Stimulated activated naive CD8-positive, alpha-beta T cell treated with anti-CD3 and anti-CD28 coated beads, Interleukin-15, amount 100 ng/mL, for 72 hours (primary cell): ENCODE measurements around the gene SDK2.
"Not testable (repeated sequence)": the region's sequence is repeated elsewhere in the genome, so short reads cannot be mapped to it uniquely, and the experiment has no call there.

Source experiments
- ATAC-seq: fragments of 150-1000 bp; cut with Tn5 transposase; 2 replicates; pipeline ENCODE4 v1.10.0; 2021; ENCODE audit warnings: mild to moderate bottlenecking, moderate library complexity
- DNase-seq, 2 donors: peaks; one replicate each; pipeline ENCODE4 v3.0.0; 2021 to 2022
- H3K27ac Mint-ChIP-seq, 2 donors: one replicate each; pipeline ENCODE4 v1.8.0; 2022; ENCODE audit warnings: mild to moderate bottlenecking in 2 of 2, mixed read lengths in 2 of 2, moderate library complexity in 2 of 2
- H3K27me3 Mint-ChIP-seq: one replicate; pipeline ENCODE4 v1.8.0; 2022; ENCODE audit warnings: mixed read lengths
- H3K4me1 Mint-ChIP-seq: one replicate; pipeline ENCODE4 v1.8.0; 2022; ENCODE audit warnings: mild to moderate bottlenecking, mixed read lengths
- H3K4me3 Mint-ChIP-seq, 2 donors: one replicate each; pipeline ENCODE4 v1.8.0; 2022; ENCODE audit warnings: mild to moderate bottlenecking in 2 of 2, mixed read lengths in 2 of 2, moderate library complexity in 1 of 2
- H3K9me3 Mint-ChIP-seq, 2 donors: one replicate each; pipeline ENCODE4 v1.8.0; 2022; ENCODE audit warnings: mixed read lengths in 2 of 2

Gene SDK2

DNA sequence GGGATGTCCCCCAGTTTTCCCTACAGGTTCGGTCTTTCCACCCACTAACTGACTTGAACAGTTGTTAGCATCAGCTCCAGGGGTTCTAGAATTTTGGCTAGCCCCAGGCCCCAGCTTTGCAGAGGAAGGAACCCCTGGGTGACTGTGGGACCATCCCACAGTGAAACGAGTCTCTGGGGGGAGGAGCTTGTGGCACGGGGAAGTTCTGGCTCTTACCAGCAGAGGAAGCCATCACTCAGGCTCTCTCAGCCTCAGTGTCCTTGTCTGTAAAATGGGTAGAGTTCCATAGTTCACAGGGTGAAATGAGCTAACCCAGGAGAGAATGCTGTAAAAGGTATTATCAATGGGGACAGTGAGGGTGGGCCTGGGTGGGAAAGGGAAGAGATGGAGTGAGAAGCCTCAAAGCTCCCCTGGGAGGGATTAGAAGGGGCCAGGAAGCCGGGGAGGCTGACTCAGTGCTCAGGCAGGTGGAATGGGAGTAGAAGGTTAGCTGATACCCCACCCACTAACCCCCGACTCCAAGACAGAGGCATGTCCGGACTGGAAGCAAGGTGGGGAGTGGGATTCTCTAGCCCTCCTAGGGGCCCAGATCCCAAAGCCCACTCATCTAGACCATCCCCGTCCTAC is 301.6 kb downstream of the SDK2 start:
- H3K27me3 Mint-ChIP-seq, result no peaks in the 10 kb centered on the region
- no peak overlapping the region for H3K27ac Mint-ChIP-seq
- ATAC-seq (no peak), DNase-seq (no peak)
- no peaks in the 10 kb centered on the region for H3K4me1 Mint-ChIP-seq
- no peaks in the 10 kb centered on the region for H3K9me3 Mint-ChIP-seq
- no peak overlapping the region for H3K4me3 Mint-ChIP-seq

- H3K4me3 Mint-ChIP-seq, result no peak overlapping the region
- ATAC-seq (no peak), DNase-seq (no peak)
- no peaks in the 10 kb centered on the region for H3K27me3 Mint-ChIP-seq
- H3K27ac Mint-ChIP-seq, result no peak overlapping the region
- H3K4me1 Mint-ChIP-seq, result no peaks in the 10 kb centered on the region
- H3K9me3 Mint-ChIP-seq, result no peaks in the 10 kb centered on the region
Observed at GRCh38 chr17:73342050-73342522, 302.2 kb downstream of the SDK2 start.

- Mint-ChIP-seq H3K9me3 (no peaks in the 10 kb centered on the region), H3K27me3 (no peaks in the 10 kb centered on the region), H3K27ac (no peak overlapping the region), H3K4me1 (no peaks in the 10 kb centered on the region), H3K4me3 (no peak overlapping the region)
- no peak for ATAC-seq
- no peak for DNase-seq
Observed at GRCh38 chr17:73341350-73342049, 302.7 kb downstream of the SDK2 start.

DNA sequence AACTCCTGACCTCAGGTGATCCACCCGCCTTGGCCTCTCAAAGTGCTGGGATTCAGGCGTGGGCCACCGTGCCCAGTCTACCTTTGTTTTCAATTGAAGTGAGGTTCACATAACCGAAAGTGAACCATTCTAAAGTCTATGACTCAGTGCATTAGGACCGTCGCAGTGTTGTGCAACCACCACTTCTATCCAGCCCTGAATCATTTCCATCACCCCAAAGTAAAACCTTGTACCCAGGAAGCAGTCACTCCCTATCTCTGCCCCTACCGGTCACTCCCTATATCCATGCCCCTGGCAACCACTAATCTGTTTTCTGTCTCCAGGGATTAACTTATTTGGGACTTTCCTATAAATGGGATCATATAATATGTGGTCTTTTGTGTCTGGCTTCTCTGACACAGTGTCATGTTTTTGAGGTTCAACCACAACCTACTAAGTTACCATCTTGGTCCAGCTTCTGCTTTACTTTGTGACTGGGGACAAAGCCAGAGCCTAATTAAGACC is 304.1 kb downstream of the SDK2 start:
- Mint-ChIP-seq H3K4me3 (no peak overlapping the region), H3K27ac (no peak overlapping the region), H3K9me3 (no peaks in the 10 kb centered on the region), H3K4me1 (no peaks in the 10 kb centered on the region), H3K27me3 (no peaks in the 10 kb centered on the region)
- ATAC-seq (no peak), DNase-seq (no peak)

- H3K27ac Mint-ChIP-seq, result peak overlapping the region in 1 of 2 donors; percentile 60
- DNase-seq (no peak), ATAC-seq (no peak)
- H3K4me3 Mint-ChIP-seq, result no peak overlapping the region
- no peaks in the 10 kb centered on the region for H3K27me3 Mint-ChIP-seq
- H3K4me1 Mint-ChIP-seq, result no peaks in the 10 kb centered on the region
- H3K9me3 Mint-ChIP-seq, result no peaks in the 10 kb centered on the region
Observed at GRCh38 chr17:73338566-73339197, 305.6 kb downstream of the SDK2 start.

- no peaks in the 10 kb centered on the region for H3K9me3 Mint-ChIP-seq
- ATAC-seq (no peak), DNase-seq (no peak)
- no peaks in the 10 kb centered on the region for H3K4me1 Mint-ChIP-seq
- no peaks in the 10 kb centered on the region for H3K27me3 Mint-ChIP-seq
- no peak overlapping the region for H3K4me3 Mint-ChIP-seq
- no peak overlapping the region for H3K27ac Mint-ChIP-seq
Observed at GRCh38 chr17:73338050-73338521, 306.2 kb downstream of the SDK2 start.

DNA sequence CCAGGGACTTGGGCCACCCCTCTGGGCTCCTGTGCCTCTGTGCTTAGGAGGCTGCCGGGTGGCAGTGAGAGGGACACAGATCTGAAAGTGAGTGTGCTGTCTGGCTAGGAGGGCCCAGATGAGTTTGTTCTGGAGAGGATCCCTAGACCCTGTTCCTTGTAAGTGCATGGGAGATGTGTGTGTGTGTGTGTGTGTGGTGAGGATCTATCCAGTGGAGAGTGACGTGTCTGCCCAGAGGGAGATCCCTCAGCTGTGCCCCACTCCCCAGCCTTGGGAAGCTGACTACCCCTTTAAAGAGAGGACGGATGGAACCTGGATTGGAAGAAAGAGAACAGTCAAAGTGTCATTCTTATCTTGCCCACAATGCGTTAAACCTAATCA is 306.9 kb downstream of the SDK2 start:
- no peak overlapping the region for H3K4me3 Mint-ChIP-seq
- H3K9me3 Mint-ChIP-seq, result no peaks in the 10 kb centered on the region
- no peak for DNase-seq
- no peaks in the 10 kb centered on the region for H3K27me3 Mint-ChIP-seq
- peak; percentile 21 for ATAC-seq
- H3K27ac Mint-ChIP-seq, result no peak overlapping the region
- no peaks in the 10 kb centered on the region for H3K4me1 Mint-ChIP-seq

GRCh38 chr17:73336408-73337329 is 307.6 kb downstream of the SDK2 start:
- peak; percentile 8 for ATAC-seq
- Mint-ChIP-seq H3K27ac (no peak overlapping the region), H3K4me3 (no peak overlapping the region), H3K9me3 (no peaks in the 10 kb centered on the region), H3K27me3 (no peaks in the 10 kb centered on the region), H3K4me1 (no peaks in the 10 kb centered on the region)
- DNase-seq, result no peak

- no peak overlapping the region for H3K4me3 Mint-ChIP-seq
- H3K27me3 Mint-ChIP-seq, result no peaks in the 10 kb centered on the region
- no peaks in the 10 kb centered on the region for H3K4me1 Mint-ChIP-seq
- H3K9me3 Mint-ChIP-seq, result no peaks in the 10 kb centered on the region
- no peak for ATAC-seq
- DNase-seq, result no peak
- H3K27ac Mint-ChIP-seq, result no peak overlapping the region
Observed at GRCh38 chr17:73335591-73336407, 308.4 kb downstream of the SDK2 start.

GRCh38 chr17:73334771-73335513 is 309.3 kb downstream of the SDK2 start:
- Mint-ChIP-seq H3K4me3 (no peak overlapping the region), H3K9me3 (no peaks in the 10 kb centered on the region), H3K4me1 (no peaks in the 10 kb centered on the region), H3K27me3 (no peaks in the 10 kb centered on the region), H3K27ac (peak overlapping the region; percentile 40 to 55)
- ATAC-seq (peak; percentile 28), DNase-seq (no peak)

- H3K27me3 Mint-ChIP-seq, ATAC-seq, H3K9me3 Mint-ChIP-seq, H3K27ac Mint-ChIP-seq, H3K4me1 Mint-ChIP-seq, H3K4me3 Mint-ChIP-seq, DNase-seq: not testable (repeated sequence)
Observed at GRCh38 chr17:73333445-73333844, 310.8 kb downstream of the SDK2 start.

GRCh38 chr17:73331060-73331459 is 313.2 kb downstream of the SDK2 start:
- Mint-ChIP-seq H3K4me3 (no peak overlapping the region), H3K27me3 (no peaks in the 10 kb centered on the region), H3K9me3 (no peaks in the 10 kb centered on the region), H3K4me1 (no peaks in the 10 kb centered on the region), H3K27ac (no peak overlapping the region)
- ATAC-seq (no peak), DNase-seq (no peak)

- no peaks in the 10 kb centered on the region for H3K4me1 Mint-ChIP-seq
- peaks cover 9% of the 10 kb centered on the region for H3K27me3 Mint-ChIP-seq
- no peaks in the 10 kb centered on the region for H3K9me3 Mint-ChIP-seq
- DNase-seq, result no peak
- H3K27ac Mint-ChIP-seq, result no peak overlapping the region
- H3K4me3 Mint-ChIP-seq, result no peak overlapping the region
- ATAC-seq, result no peak
Observed at GRCh38 chr17:73327676-73328075, 316.6 kb downstream of the SDK2 start.

- Mint-ChIP-seq H3K9me3 (no peaks in the 10 kb centered on the region), H3K4me3 (no peak overlapping the region), H3K27me3 (peaks cover 9% of the 10 kb centered on the region), H3K27ac (no peak overlapping the region), H3K4me1 (no peaks in the 10 kb centered on the region)
- no peak for DNase-seq
- no peak for ATAC-seq
Observed at GRCh38 chr17:73325527-73325842, 318.8 kb downstream of the SDK2 start.
